Suppressor macrophage treated with lipopolysaccharide for 1 hour (primary cell): ENCODE data around the gene RGMB.

Experiments used
- DNase-seq, 3 donors: peaks; one replicate each; pipeline ENCODE4 v3.0.0-alpha.2; 2020 to 2022

RGMB gene

GRCh38 chr5:98768160-98768959 is 5.1 kb upstream of the RGMB start:
- DNase-seq, result peak; percentile 61 to 65 (median 63)

- no peak for DNase-seq
These were observed 4.6 kb upstream of the RGMB start for GRCh38 chr5:98768960-98769209.

GRCh38 chr5:98769210-98769958 is 4.1 kb upstream of the RGMB start:
- peak; percentile 32 to 61 (median 32) for DNase-seq

- peak; percentile 36 to 51 (median 47) for DNase-seq
These were observed 3.6 kb upstream of the RGMB start for GRCh38 chr5:98769959-98770208.

- peak; percentile 57 to 74 (median 73) for DNase-seq
These were observed 3.1 kb upstream of the RGMB start for GRCh38 chr5:98770209-98770910.

GRCh38 chr5:98770911-98771322 is 2.5 kb upstream of the RGMB start:
- DNase-seq, result no peak

GRCh38 chr5:98771382-98772109 is 1.9 kb upstream of the RGMB start:
- peak; percentile 86 to 93 (median 88) for DNase-seq

- peak in 2 of 3 donors; percentile 33 to 51 for DNase-seq
These were observed 849 bp upstream of the RGMB start for GRCh38 chr5:98772415-98773213.

- DNase-seq, result no peak
These were observed 324 bp upstream of the RGMB start for GRCh38 chr5:98773214-98773463.

GRCh38 chr5:98774192-98775033 is 950 bp downstream of the RGMB start:
- peak; percentile 21 to 55 (median 37) for DNase-seq

- DNase-seq, result no peak
These were observed 2.0 kb downstream of the RGMB start for GRCh38 chr5:98775246-98776065.

- no peak for DNase-seq
These were observed 2.7 kb downstream of the RGMB start for GRCh38 chr5:98776066-98776705.

GRCh38 chr5:98777295-98777694 is 3.8 kb downstream of the RGMB start:
- no peak for DNase-seq

GRCh38 chr5:98779264-98779877 is 5.9 kb downstream of the RGMB start:
- DNase-seq, result no peak

GRCh38 chr5:98780390-98780789 is 6.9 kb downstream of the RGMB start:
- no peak for DNase-seq

- no peak for DNase-seq
These were observed 8.1 kb downstream of the RGMB start for GRCh38 chr5:98781520-98781919.

GRCh38 chr5:98781964-98782363 is 8.5 kb downstream of the RGMB start:
- DNase-seq, result no peak

- no peak for DNase-seq
These were observed 9.7 kb downstream of the RGMB start for GRCh38 chr5:98783051-98783649.

- no peak for DNase-seq
These were observed 10.9 kb downstream of the RGMB start for GRCh38 chr5:98784411-98784810.

- DNase-seq, result no peak
These were observed 11.8 kb downstream of the RGMB start for GRCh38 chr5:98785244-98785643.
